ENCODE results near the gene SDK2. TPM values are rescaled to one million over a fixed set of nuclear protein-coding genes. Genes with fewer than 3 reads are reported as not detected.

The SDK2 gene
- total and polyA plus RNA-seq, 2 of the 4 experiments (the other 2 are of a cell fraction), result under 0.01 to 0.03 TPM

- Histone ChIP-seq H3K4ac (ENCODE audit: low read depth, low read length) (no peak overlapping the region), H3K14ac (replicated peaks; ENCODE audit: low read depth, low read length) (no peak overlapping the region), H4K5ac (ENCODE audit: low read depth, low read length) (no peak overlapping the region), H3K56ac (ENCODE audit: extremely low read depth, insufficient read depth, low read length) (no peak overlapping the region), H3K4me3 (ENCODE audit: insufficient read depth, low read depth, low read length) (no peak overlapping the region), H4K20me1 (ENCODE audit: insufficient read depth, low read length) (no peaks in the 10 kb centered on the region), H2AK5ac (ENCODE audit: low read depth, low read length) (no peak overlapping the region), H2AK9ac (replicated peaks; ENCODE audit: low read depth, low read length, poor library complexity) (no peak overlapping the region), H3K9me3 (ENCODE audit: control insufficient read depth, insufficient read depth, low read length) (peaks cover 11% of the 10 kb centered on the region), H3K36me3 (ENCODE audit: control insufficient read depth, insufficient read depth, low read length) (no peaks in the 10 kb centered on the region), H3K4me1 (ENCODE audit: control insufficient read depth, insufficient read depth, low read length) (no peaks in the 10 kb centered on the region), H4K91ac (ENCODE audit: insufficient read depth, low read depth, low read length) (no peak overlapping the region), H3K23ac (ENCODE audit: low read depth, low read length) (no peak overlapping the region), H2BK15ac (ENCODE audit: low read depth, low read length) (no peak overlapping the region), H2BK20ac (ENCODE audit: low read depth, low read length) (no peak overlapping the region), H2BK5ac (ENCODE audit: low read depth, low read length, poor library complexity, severe bottlenecking) (no peak overlapping the region), H3K18ac (ENCODE audit: low read depth, low read length) (no peak overlapping the region), H2AFZ (replicated peaks; ENCODE audit: low read length, poor library complexity) (no peak overlapping the region), H4K8ac (ENCODE audit: low read depth in 2 of 2, low read length in 2 of 2) (no peak overlapping the region), H3K27me3 (ENCODE audit: control insufficient read depth, insufficient read depth, low read length) (no peaks in the 10 kb centered on the region), H3K9ac (ENCODE audit: low read depth, low read length) (no peak overlapping the region), H3K79me1 (ENCODE audit: low read depth in 1 of 2, low read length in 2 of 2) (no peaks in the 10 kb centered on the region), H3K4me2 (ENCODE audit: low read depth, low read length) (no peak overlapping the region), H2BK120ac (ENCODE audit: low read depth, low read length) (no peak overlapping the region), H3K27ac (ENCODE audit: insufficient read depth, low read length) (no peak overlapping the region), H3K9me1 (ENCODE audit: insufficient read depth, low read length) (no peaks in the 10 kb centered on the region)
- WGBS, 2 experiments (ENCODE audit: extremely low coverage in 2 of 2, insufficient read length in 1 of 2), result no CpG with 5 or more reads among the region's 3 CpGs
- POLR2A ChIA-PET (ENCODE audit: unreplicated experiment), result no interaction called here
- in situ Hi-C loops (cut with MboI; ENCODE audit: low sequenced_read_pairs) (loop anchor here (25.0 kb wide), 2 partner anchors 90 to 365 kb away; no protein-coding TSS in a partner anchor), dilution Hi-C loops (cut with HindIII; ENCODE audit: low sequenced_read_pairs, unreplicated experiment) (no loop called here), intact Hi-C loops (cut with micrococcal nuclease) (no loop called here)
- TF ChIP-seq CHD1 (IDR thresholded peaks at IDR 0.05; ENCODE audit: low read depth, low read length) (no peak), FOS (IDR thresholded peaks at IDR 0.05; ENCODE audit: low read depth, low read length) (no peak), RFX5 (IDR thresholded peaks at IDR 0.05; ENCODE audit: low read depth, low read length) (no peak)
- no peak for ATAC-seq (ENCODE audit: low read depth)
- CTCF ChIA-PET, result no interaction called here
- BruUV-seq (replicated peaks), result no TSS peak
- DNase-seq, result no peak
These were observed 21.9 kb downstream of the SDK2 start for GRCh38 chr17:73622381-73622780.
